IPS-20b (cell line): ENCODE data around the gene ASRGL1.

Experiments used
- H3K27ac ChIP-seq: one replicate; pipeline ENCODE4 v1.5.1; 2013; ENCODE audit warnings: low read length
- H3K27me3 ChIP-seq: 2 replicates; pipeline ENCODE4 v1.6.1; 2013; ENCODE audit warnings: mild to moderate bottlenecking, low read length, inconsistent platforms; ENCODE audit not compliant: insufficient read depth
- H3K36me3 ChIP-seq: 2 replicates; pipeline ENCODE4 v1.6.1; 2013; ENCODE audit warnings: low read depth, mild to moderate bottlenecking, inconsistent platforms, low read length, moderate library complexity; ENCODE audit not compliant: insufficient read depth
- H3K4me1 ChIP-seq: 2 replicates; pipeline ENCODE4 v1.6.1; 2013; ENCODE audit warnings: mild to moderate bottlenecking, control low read depth, inconsistent platforms, low read length, moderate library complexity; ENCODE audit not compliant: insufficient read depth
- H3K4me3 ChIP-seq: 2 replicates; pipeline ENCODE4 v1.5.1; 2013; ENCODE audit warnings: mild to moderate bottlenecking, low read length, inconsistent platforms
- H3K9ac ChIP-seq: 2 replicates; pipeline ENCODE4 v1.6.1; 2013; ENCODE audit warnings: low read depth, mild to moderate bottlenecking, inconsistent platforms, low read length, moderate library complexity
- H3K9me3 ChIP-seq: 2 replicates; pipeline ENCODE4 v1.6.1; 2013; ENCODE audit warnings: mild to moderate bottlenecking, low read depth, low read length, inconsistent platforms; ENCODE audit not compliant: insufficient read depth

Gene ASRGL1

DNA sequence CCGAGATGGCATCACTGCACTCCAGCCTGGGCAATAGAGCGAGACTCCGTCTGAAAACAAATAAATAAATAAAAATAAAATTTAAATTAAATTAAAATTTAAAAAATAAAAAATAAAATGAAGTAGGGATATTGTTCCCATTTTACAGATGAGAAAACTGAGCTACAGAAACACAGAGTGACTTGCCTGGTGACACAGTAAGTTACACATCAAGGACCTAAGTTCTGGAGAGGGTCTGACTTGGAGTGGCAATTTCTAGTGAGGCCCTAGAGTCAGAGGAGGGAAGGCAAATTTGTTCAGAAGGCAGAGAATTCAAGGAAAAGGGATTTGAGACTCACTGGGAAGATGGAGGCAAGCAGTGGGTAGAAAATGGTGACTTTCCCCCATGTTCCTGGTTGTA, 83.6 kb downstream of the ASRGL1 start:
- H3K4me3 ChIP-seq, result no peak overlapping the region
- H3K9me3 ChIP-seq, result no peaks in the 10 kb centered on the region
- H3K36me3 ChIP-seq, result no peaks in the 10 kb centered on the region
- peaks cover 29% of the 10 kb centered on the region for H3K27me3 ChIP-seq
- no peak overlapping the region for H3K27ac ChIP-seq
- no peaks in the 10 kb centered on the region for H3K4me1 ChIP-seq
- no peak overlapping the region for H3K9ac ChIP-seq

- Histone ChIP-seq H3K27me3 (peaks cover 29% of the 10 kb centered on the region), H3K4me1 (peaks cover 2% of the 10 kb centered on the region; the same call in 1 of the 2 replicates), H3K4me3 (no peak overlapping the region), H3K9ac (no peak overlapping the region), H3K27ac (no peak overlapping the region), H3K9me3 (no peaks in the 10 kb centered on the region), H3K36me3 (no peaks in the 10 kb centered on the region)
Observed at GRCh38 chr11:62421996-62422395, 84.7 kb downstream of the ASRGL1 start.

GRCh38 chr11:62423012-62423411, 85.8 kb downstream of the ASRGL1 start:
- Histone ChIP-seq H3K9me3 (no peaks in the 10 kb centered on the region), H3K9ac (no peak overlapping the region), H3K27me3 (peaks cover 29% of the 10 kb centered on the region), H3K36me3 (no peaks in the 10 kb centered on the region), H3K27ac (no peak overlapping the region), H3K4me3 (no peak overlapping the region), H3K4me1 (peaks cover 2% of the 10 kb centered on the region)

GRCh38 chr11:62427630-62428233, 90.5 kb downstream of the ASRGL1 start:
- no peak overlapping the region for H3K9ac ChIP-seq
- no peak overlapping the region for H3K4me3 ChIP-seq
- H3K36me3 ChIP-seq, result no peaks in the 10 kb centered on the region
- H3K4me1 ChIP-seq, result peaks cover 2% of the 10 kb centered on the region
- no peak overlapping the region for H3K27ac ChIP-seq
- H3K9me3 ChIP-seq, result no peaks in the 10 kb centered on the region
- peaks cover 19% of the 10 kb centered on the region for H3K27me3 ChIP-seq

- no peak overlapping the region for H3K27ac ChIP-seq
- H3K27me3 ChIP-seq, result peaks cover 6% of the 10 kb centered on the region
- no peak overlapping the region for H3K9ac ChIP-seq
- H3K9me3 ChIP-seq, result no peaks in the 10 kb centered on the region
- no peak overlapping the region for H3K4me3 ChIP-seq
- no peaks in the 10 kb centered on the region for H3K36me3 ChIP-seq
- H3K4me1 ChIP-seq, result peaks cover 5% of the 10 kb centered on the region
Observed at GRCh38 chr11:62428871-62429560, 91.8 kb downstream of the ASRGL1 start.

- no peaks in the 10 kb centered on the region for H3K27me3 ChIP-seq
- no peak overlapping the region for H3K9ac ChIP-seq
- H3K9me3 ChIP-seq, result no peaks in the 10 kb centered on the region
- H3K27ac ChIP-seq, result no peak overlapping the region
- H3K36me3 ChIP-seq, result no peaks in the 10 kb centered on the region
- H3K4me1 ChIP-seq, result peaks cover 5% of the 10 kb centered on the region
- H3K4me3 ChIP-seq, result no peak overlapping the region
Observed at GRCh38 chr11:62430425-62430824, 93.2 kb downstream of the ASRGL1 start.

DNA sequence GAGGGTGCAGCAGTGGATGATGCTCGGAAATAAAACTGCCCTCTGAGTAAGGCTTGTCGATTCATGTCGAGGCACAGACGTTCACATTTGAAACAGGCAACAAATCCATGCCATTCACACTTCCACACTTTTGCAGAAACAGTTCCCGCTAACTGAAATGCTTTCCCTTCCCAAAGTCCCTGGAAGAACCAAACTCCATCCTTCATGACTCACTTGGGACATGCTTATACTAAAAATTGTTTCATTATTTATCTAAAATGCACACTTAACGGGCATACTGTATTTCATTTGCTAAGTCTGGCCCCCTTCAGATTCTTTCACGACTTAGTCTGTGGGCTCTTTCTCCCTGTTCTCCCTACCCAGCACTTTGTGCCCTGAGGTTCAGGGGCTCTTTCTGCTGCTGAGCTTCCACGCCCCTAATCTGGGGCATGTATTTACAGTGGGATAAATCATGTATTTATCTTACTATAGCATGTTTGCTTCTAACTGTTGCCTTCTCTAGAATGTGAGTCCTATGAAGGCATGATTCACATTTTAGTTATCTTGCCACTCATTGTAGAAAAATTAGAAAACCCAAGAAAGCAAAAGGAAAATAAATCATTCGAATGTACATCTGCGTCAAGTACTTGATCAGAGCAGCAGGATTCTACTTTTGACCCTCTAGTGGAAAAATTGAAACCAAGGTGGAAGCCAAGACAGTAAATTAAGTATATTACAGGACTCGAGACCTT, 94.1 kb downstream of the ASRGL1 start:
- H3K27ac ChIP-seq, result no peak overlapping the region
- H3K27me3 ChIP-seq, result no peaks in the 10 kb centered on the region
- H3K36me3 ChIP-seq, result no peaks in the 10 kb centered on the region
- H3K4me3 ChIP-seq, result no peak overlapping the region
- H3K9me3 ChIP-seq, result no peaks in the 10 kb centered on the region
- H3K4me1 ChIP-seq, result peaks cover 5% of the 10 kb centered on the region
- H3K9ac ChIP-seq, result no peak overlapping the region

GRCh38 chr11:62432695-62433094, 95.4 kb downstream of the ASRGL1 start:
- Histone ChIP-seq H3K9ac (no peak overlapping the region), H3K4me3 (no peak overlapping the region), H3K27me3 (no peaks in the 10 kb centered on the region), H3K27ac (no peak overlapping the region), H3K9me3 (no peaks in the 10 kb centered on the region), H3K4me1 (peaks cover 3% of the 10 kb centered on the region), H3K36me3 (no peaks in the 10 kb centered on the region)

DNA sequence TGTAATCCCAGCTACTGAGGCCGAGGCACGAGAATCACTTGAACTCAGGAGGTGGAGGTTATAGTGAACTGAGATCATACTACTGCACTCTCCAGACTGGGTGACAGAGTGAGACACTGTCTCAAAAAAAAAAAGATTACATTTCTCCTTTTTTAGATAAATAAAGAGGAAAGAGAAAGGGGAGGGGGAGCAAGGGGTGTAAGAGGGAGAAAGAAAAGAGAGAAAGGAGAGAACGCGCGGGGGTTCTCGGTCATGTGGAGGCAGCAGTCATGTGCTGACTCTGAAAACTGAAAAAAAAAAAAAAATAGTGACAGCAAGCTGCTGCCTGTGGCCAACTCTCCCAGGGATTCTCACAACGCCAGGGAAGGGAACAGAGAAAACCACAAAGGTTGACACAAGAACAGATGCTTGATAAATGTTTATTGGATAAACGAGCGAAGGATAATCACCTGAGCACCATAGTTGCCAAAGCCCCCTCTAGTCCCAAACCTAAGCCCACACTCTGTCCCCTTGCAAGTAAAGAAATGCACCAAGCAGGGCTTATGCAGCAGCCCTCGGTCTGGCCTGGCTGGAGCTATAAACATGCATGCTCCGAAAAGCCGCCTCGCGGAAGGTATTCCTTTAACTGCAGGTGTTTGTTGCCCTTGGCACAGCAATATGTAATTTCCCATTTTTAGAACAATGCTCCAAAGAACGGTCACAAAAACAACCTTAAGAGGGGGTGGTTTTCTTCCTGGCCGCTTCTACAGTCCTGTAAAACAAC, 96.1 kb downstream of the ASRGL1 start:
- Histone ChIP-seq H3K4me1 (peaks cover 3% of the 10 kb centered on the region; the same call in 1 of the 2 replicates), H3K9me3 (no peaks in the 10 kb centered on the region), H3K36me3 (no peaks in the 10 kb centered on the region), H3K9ac (no peak overlapping the region), H3K27me3 (no peaks in the 10 kb centered on the region), H3K4me3 (no peak overlapping the region), H3K27ac (no peak overlapping the region)

- no peaks in the 10 kb centered on the region for H3K36me3 ChIP-seq
- H3K9ac ChIP-seq, result no peak overlapping the region
- H3K27me3 ChIP-seq, result no peaks in the 10 kb centered on the region
- H3K27ac ChIP-seq, result no peak overlapping the region
- H3K9me3 ChIP-seq, result no peaks in the 10 kb centered on the region
- peaks cover 3% of the 10 kb centered on the region; the same call in 1 of the 2 replicates for H3K4me1 ChIP-seq
- no peak overlapping the region for H3K4me3 ChIP-seq
Observed at GRCh38 chr11:62433904-62434276, 96.6 kb downstream of the ASRGL1 start.

DNA sequence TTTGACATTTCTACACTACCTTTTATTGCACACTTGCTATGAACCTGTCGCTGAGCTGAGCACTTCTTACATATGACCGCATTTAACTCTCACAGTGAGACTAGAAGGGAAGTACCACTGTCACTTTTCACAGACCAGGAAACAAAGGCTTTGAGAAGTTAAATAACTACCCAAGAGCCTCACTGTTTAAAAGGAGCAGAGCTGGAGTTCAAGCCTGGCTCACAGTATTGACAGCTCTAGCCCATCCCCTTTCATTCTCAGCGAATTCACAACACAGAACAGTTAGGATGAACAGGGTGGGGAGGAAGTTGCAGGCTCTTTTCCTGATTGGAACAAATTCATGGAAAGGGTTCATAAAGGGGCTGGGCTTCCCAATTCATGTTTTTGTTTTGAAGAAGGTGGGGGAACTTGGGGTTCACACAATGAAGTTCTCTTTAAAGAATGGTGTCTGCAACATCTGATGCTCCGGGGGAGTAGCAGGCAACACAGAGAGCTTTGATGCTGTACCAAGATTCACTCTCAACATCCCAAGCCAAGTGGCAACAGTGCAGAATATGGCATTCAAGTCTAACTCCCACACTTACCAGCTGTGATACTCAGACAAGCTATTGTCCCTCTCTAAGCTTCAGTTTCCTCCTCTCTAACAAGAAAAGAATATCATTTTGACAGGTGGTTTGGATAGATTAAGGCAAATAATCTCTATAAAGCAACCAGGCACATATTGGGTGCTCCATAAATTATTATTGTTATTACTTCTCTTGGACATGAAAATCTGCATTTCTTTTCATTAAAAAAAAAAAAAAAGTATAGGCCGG, 98.8 kb downstream of the ASRGL1 start:
- H3K9me3 ChIP-seq, result no peaks in the 10 kb centered on the region

More for the DNA sequence above, 98.8 kb downstream of the ASRGL1 start:
- H3K27me3 ChIP-seq, result no peaks in the 10 kb centered on the region
- no peak overlapping the region for H3K9ac ChIP-seq
- H3K4me1 ChIP-seq, result peaks cover 3% of the 10 kb centered on the region; the same call in 1 of the 2 replicates
- no peak overlapping the region for H3K4me3 ChIP-seq
- H3K27ac ChIP-seq, result no peak overlapping the region
- H3K36me3 ChIP-seq, result no peaks in the 10 kb centered on the region
